NB4 (cell line): ENCODE results near the gene ASB4.

ENCODE experiments used
- CTCF ChIP-seq: IDR thresholded peaks from one replicate; pipeline ENCODE4 v1.5.1; 2012; ENCODE audit warnings: low read depth, low read length
- MAX ChIP-seq: IDR thresholded peaks from 2 replicates; pipeline ENCODE4 v1.6.1; 2011; ENCODE audit warnings: low read depth, low read length
- MYC ChIP-seq: IDR thresholded peaks from 2 replicates; pipeline ENCODE4 v1.6.1; 2011; ENCODE audit warnings: low read depth, low read length
- POLR2A ChIP-seq: IDR thresholded peaks from 2 replicates; pipeline ENCODE4 v1.6.1; 2011; ENCODE audit warnings: mild to moderate bottlenecking; ENCODE audit not compliant: insufficient read length; ENCODE audit errors: extremely low read depth

GRCh38 chr7:95586951-95587301, 101.2 kb downstream of the ASB4 start:
- TF ChIP-seq CTCF (no peak), MAX (no peak), POLR2A (no peak), MYC (no peak)
